MM.1S (cell line): ENCODE measurements around the gene ATP8B4.

ENCODE experiments used
- CTCF ChIP-seq: fragments of 300-600 bp; sonication (generic); IDR thresholded peaks from 2 replicates; pipeline ENCODE4 v1.5.1; 2016; ENCODE audit warnings: antibody characterized with exemption, low read length, mixed read lengths
- EZH2 ChIP-seq: fragments of 300-600 bp; sonication (generic); optimal IDR thresholded peaks from 2 replicates; pipeline ENCODE3; 2017; ENCODE audit warnings: low read depth, mild to moderate bottlenecking, antibody characterized with exemption, low read length, mixed read lengths
- EZH2phosphoT487 ChIP-seq: fragments of 300-600 bp; sonication (generic); IDR thresholded peaks from 2 replicates; pipeline ENCODE4 v1.6.1; 2018; ENCODE audit warnings: antibody characterized with exemption, low read length

GRCh38 chr15:49808341-49808740 is 310.7 kb downstream of the ATP8B4 start:
- TF ChIP-seq CTCF (no peak), EZH2phosphoT487 (no peak), EZH2 (no peak)
